Measurements from ENCODE around the gene EIF3K.

DNA sequence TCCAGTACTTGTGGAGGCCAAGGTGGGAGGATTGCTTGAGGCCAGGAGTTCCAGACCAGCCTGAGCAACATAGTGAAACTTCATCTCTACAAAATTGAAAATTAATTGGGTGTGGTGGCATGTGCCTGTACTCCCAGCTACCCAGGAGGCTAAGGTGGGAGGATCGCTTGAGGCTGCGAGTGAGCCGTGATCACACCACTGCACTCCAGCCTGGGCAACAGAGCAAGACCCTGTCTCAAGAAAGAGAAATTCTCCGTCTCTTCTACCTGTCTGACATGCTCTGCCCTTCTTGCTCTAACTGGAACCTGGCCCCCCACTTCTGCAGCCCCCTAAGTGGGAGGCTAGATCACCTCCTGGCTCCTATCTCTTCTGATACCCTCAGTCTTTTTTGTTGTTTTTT lies 7.4 kb downstream of the EIF3K start:
- TF ChIP-seq, protein P1, sequence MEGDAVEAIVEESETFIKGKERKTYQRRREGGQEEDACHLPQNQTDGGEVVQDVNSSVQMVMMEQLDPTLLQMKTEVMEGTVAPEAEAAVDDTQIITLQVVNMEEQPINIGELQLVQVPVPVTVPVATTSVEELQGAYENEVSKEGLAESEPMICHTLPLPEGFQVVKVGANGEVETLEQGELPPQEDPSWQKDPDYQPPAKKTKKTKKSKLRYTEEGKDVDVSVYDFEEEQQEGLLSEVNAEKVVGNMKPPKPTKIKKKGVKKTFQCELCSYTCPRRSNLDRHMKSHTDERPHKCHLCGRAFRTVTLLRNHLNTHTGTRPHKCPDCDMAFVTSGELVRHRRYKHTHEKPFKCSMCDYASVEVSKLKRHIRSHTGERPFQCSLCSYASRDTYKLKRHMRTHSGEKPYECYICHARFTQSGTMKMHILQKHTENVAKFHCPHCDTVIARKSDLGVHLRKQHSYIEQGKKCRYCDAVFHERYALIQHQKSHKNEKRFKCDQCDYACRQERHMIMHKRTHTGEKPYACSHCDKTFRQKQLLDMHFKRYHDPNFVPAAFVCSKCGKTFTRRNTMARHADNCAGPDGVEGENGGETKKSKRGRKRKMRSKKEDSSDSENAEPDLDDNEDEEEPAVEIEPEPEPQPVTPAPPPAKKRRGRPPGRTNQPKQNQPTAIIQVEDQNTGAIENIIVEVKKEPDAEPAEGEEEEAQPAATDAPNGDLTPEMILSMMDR (IDR thresholded peaks at IDR 0.05; ENCODE audit: low read length) = no peak
- no peak for TF ChIP-seq EZH2 (optimal IDR thresholded peaks at IDR 0.05; ENCODE audit: low read depth, low read length)
